ENCODE measurements around the gene TMC1.

TMC1 gene

GRCh38 chr9:72589667-72590521 is 68.5 kb downstream of the TMC1 start:
- TF ChIP-seq CTCF (conservative IDR thresholded peaks at IDR 0.05) (no peak), ZFX (IDR thresholded peaks at IDR 0.05) (no peak)
- H3K27ac ChIP-seq, result no peak overlapping the region

GRCh38 chr9:72590824-72591223 is 69.4 kb downstream of the TMC1 start:
- H3K27ac ChIP-seq, result no peak overlapping the region
- TF ChIP-seq CTCF (conservative IDR thresholded peaks at IDR 0.05) (no peak), ZFX (IDR thresholded peaks at IDR 0.05) (no peak)

GRCh38 chr9:72592502-72593403 is 71.3 kb downstream of the TMC1 start:
- TF ChIP-seq ZFX (IDR thresholded peaks at IDR 0.05), result no peak
- TF ChIP-seq CTCF (conservative IDR thresholded peaks at IDR 0.05), result peak; percentile 90
- peak overlapping the region; percentile 24 for H3K27ac ChIP-seq

- TF ChIP-seq ZFX (IDR thresholded peaks at IDR 0.05), result no peak
- no peak for TF ChIP-seq CTCF (conservative IDR thresholded peaks at IDR 0.05)
- no peak overlapping the region for H3K27ac ChIP-seq
Measured at GRCh38 chr9:72596451-72597180, 75.2 kb downstream of the TMC1 start.

GRCh38 chr9:72597181-72597517 is 75.7 kb downstream of the TMC1 start:
- TF ChIP-seq CTCF (conservative IDR thresholded peaks at IDR 0.05) (no peak), ZFX (IDR thresholded peaks at IDR 0.05) (no peak)
- H3K27ac ChIP-seq, result no peak overlapping the region

- TF ChIP-seq CTCF (conservative IDR thresholded peaks at IDR 0.05), result no peak
- no peak overlapping the region for H3K27ac ChIP-seq
Measured at GRCh38 chr9:72597601-72598000, 76.2 kb downstream of the TMC1 start.
